H1 (cell line): Measurements from ENCODE around the gene KLF16. TPM values are rescaled to one million over a fixed set of nuclear protein-coding genes. Genes with fewer than 3 reads are reported as not detected.

Source experiments
- CTCF ChIA-PET: fragments of 300-600 bp; sonication (Branson Sonifier 250); formaldehyde crosslinking; loops from one replicate; lab custom pipeline; 2021; ENCODE audit not compliant: partially characterized antibody; lab: Charles Lee
- POLR2A ChIA-PET: fragments of 300-600 bp; sonication (Branson Sonifier 250); formaldehyde crosslinking; loops from one replicate; lab custom pipeline; 2021; ENCODE audit warnings: inconsistent platforms; ENCODE audit not compliant: partially characterized antibody; lab: Charles Lee
- DNase-seq, 2 experiments: peaks; one replicate each; pipeline versions ENCODE4 v3.0.0 to v3.0.0-alpha.2; 2010 to 2022; ENCODE audit warnings: low spot score in 2 of 2, low read depth in 1 of 2, mixed read lengths in 1 of 2
- FAIRE-seq: peaks from 2 replicates; lab custom pipeline; 2011; peaks lifted over from hg19 to GRCh38; lab: Jason Lieb, UNC
- H2AFZ ChIP-seq: 2 replicates; pipeline ENCODE4 v1.8.1; 2012; ENCODE audit warnings: low read length, inconsistent platforms
- H2AK5ac ChIP-seq: 2 replicates; pipeline ENCODE4 v1.6.1; 2013; ENCODE audit warnings: low read depth, low read length
- H2BK120ac ChIP-seq: replicated peaks from 2 replicates; pipeline ENCODE3; 2013; ENCODE audit warnings: low read depth, low read length, inconsistent platforms
- H2BK12ac ChIP-seq: 2 replicates; pipeline ENCODE4 v1.6.1; 2013; ENCODE audit warnings: low read depth, low read length
- H2BK15ac ChIP-seq: 2 replicates; pipeline ENCODE4 v1.6.1; 2013; ENCODE audit warnings: low read length
- H2BK20ac ChIP-seq: 2 replicates; pipeline ENCODE4 v1.6.1; 2013; ENCODE audit warnings: low read length
- H2BK5ac ChIP-seq: 2 replicates; pipeline ENCODE4 v1.6.1; 2013; ENCODE audit warnings: low read depth, low read length
- H3K14ac ChIP-seq: 2 replicates; pipeline ENCODE4 v1.6.1; 2013; ENCODE audit warnings: inconsistent platforms; ENCODE audit not compliant: insufficient read length
- H3K18ac ChIP-seq: 2 replicates; pipeline ENCODE4 v1.6.1; 2013; ENCODE audit warnings: low read length; ENCODE audit errors: extremely low read depth
- H3K23ac ChIP-seq: 2 replicates; pipeline ENCODE4 v1.6.1; 2013; ENCODE audit warnings: inconsistent platforms; ENCODE audit not compliant: insufficient read length
- H3K23me2 ChIP-seq: 2 replicates; pipeline ENCODE4 v1.6.1; 2013; ENCODE audit warnings: low read depth, low read length
- H3K27ac ChIP-seq: 2 replicates; pipeline ENCODE4 v1.6.1; 2011; ENCODE audit warnings: low read depth, low read length, inconsistent platforms
- H3K27me3 ChIP-seq, 4 experiments: replicated peaks in 1 of 4; 1 replicate in 1 of 4; 2 replicates in 3 of 4; pipeline versions ENCODE4 v1.6.1 to v1.8.1; 2011 to 2013; ENCODE audit warnings: low read length in 3 of 4, mild to moderate bottlenecking in 3 of 4, inconsistent platforms in 2 of 4, mixed read lengths in 2 of 4, moderate library complexity in 1 of 4; ENCODE audit not compliant: control insufficient read depth in 3 of 4, insufficient read depth in 3 of 4; ENCODE audit errors: extremely low read depth in 1 of 4
- H3K36me3 ChIP-seq, 4 experiments: 2 replicates each; pipeline versions ENCODE4 v1.6.1 to v1.8.1; 2011 to 2013; ENCODE audit warnings: mild to moderate bottlenecking in 4 of 4, low read length in 3 of 4, moderate library complexity in 2 of 4, control low read depth in 1 of 4, inconsistent platforms in 1 of 4; ENCODE audit not compliant: insufficient read depth in 4 of 4, control insufficient read depth in 2 of 4
- H3K4ac ChIP-seq: replicated peaks from 2 replicates; pipeline ENCODE3; 2013; ENCODE audit warnings: low read length, low read depth, mixed read lengths, inconsistent platforms; ENCODE audit not compliant: insufficient read length
- H3K4me1 ChIP-seq, 4 experiments: replicated peaks in 1 of 4; 1 replicate in 1 of 4; 2 replicates in 3 of 4; pipeline versions ENCODE4 v1.6.1 to v1.8.1; 2011 to 2013; ENCODE audit warnings: low read length in 3 of 4, inconsistent platforms in 2 of 4, mixed read lengths in 1 of 4; ENCODE audit not compliant: insufficient read depth in 4 of 4, control insufficient read depth in 3 of 4
- H3K4me2 ChIP-seq, 2 experiments: 2 replicates each; pipeline versions ENCODE4 v1.6.1 to v1.8.1; 2011 to 2013; ENCODE audit warnings: low read depth in 2 of 2, low read length in 2 of 2, control low read depth in 1 of 2, inconsistent platforms in 1 of 2, mild to moderate bottlenecking in 1 of 2; ENCODE audit not compliant: insufficient read depth in 1 of 2
- H3K4me3 ChIP-seq, 4 experiments: fragments of 200-600, 300-600 bp in 1 of 4; sonication (generic), shearing (Covaris generic), sonication (Bioruptor Twin) in 1 of 4; 2 replicates each; pipeline versions ENCODE4 v1.5.1 to v1.8.1; 2011 to 2016; ENCODE audit warnings: low read length in 4 of 4, low read depth in 3 of 4, control low read depth in 2 of 4, inconsistent platforms in 2 of 4, mild to moderate bottlenecking in 2 of 4, mixed read lengths in 1 of 4, moderate library complexity in 1 of 4; ENCODE audit not compliant: insufficient read depth in 2 of 4; ENCODE audit errors: extremely low read depth in 1 of 4
- H3K56ac ChIP-seq: replicated peaks from 2 replicates; pipeline ENCODE3; 2013; ENCODE audit warnings: low read depth, mild to moderate bottlenecking, mixed read lengths, low read length, inconsistent platforms; ENCODE audit not compliant: insufficient read length
- H3K79me1 ChIP-seq: 2 replicates; pipeline ENCODE4 v1.6.1; 2013; ENCODE audit warnings: low read depth, low read length, control low read depth
- H3K79me2 ChIP-seq, 2 experiments: 2 replicates each; pipeline versions ENCODE4 v1.6.1 to v1.8.1; 2012 to 2013; ENCODE audit warnings: low read length in 2 of 2, mild to moderate bottlenecking in 2 of 2, inconsistent platforms in 1 of 2; ENCODE audit not compliant: insufficient read depth in 2 of 2, control insufficient read depth in 1 of 2
- H3K9ac ChIP-seq, 4 experiments: replicated peaks in 1 of 4; 1 replicate in 1 of 4; 2 replicates in 3 of 4; pipeline versions ENCODE4 v1.6.1 to v1.8.1; 2011 to 2013; ENCODE audit warnings: low read depth in 3 of 4, low read length in 3 of 4, control low read depth in 2 of 4, mild to moderate bottlenecking in 2 of 4, moderate library complexity in 2 of 4, inconsistent platforms in 1 of 4; ENCODE audit errors: extremely low read depth in 1 of 4
- H3K9me3 ChIP-seq, 2 experiments: 2 replicates each; pipeline versions ENCODE4 v1.6.1 to v1.8.1; 2012 to 2013; ENCODE audit warnings: mild to moderate bottlenecking in 2 of 2, moderate library complexity in 2 of 2, control low read depth in 1 of 2, inconsistent platforms in 1 of 2, low read depth in 1 of 2, low read length in 1 of 2, mixed read lengths in 1 of 2; ENCODE audit not compliant: insufficient read depth in 2 of 2
- H4K20me1 ChIP-seq, 2 experiments: replicated peaks in 1 of 2; 2 replicates each; pipeline versions ENCODE3 to v1.8.1; 2011 to 2013; ENCODE audit warnings: inconsistent platforms in 2 of 2, low read length in 2 of 2, mild to moderate bottlenecking in 1 of 2; ENCODE audit not compliant: insufficient read depth in 2 of 2, control insufficient read depth in 1 of 2
- H4K5ac ChIP-seq: 2 replicates; pipeline ENCODE4 v1.6.1; 2013; ENCODE audit warnings: low read length, low read depth, mixed read lengths, inconsistent platforms; ENCODE audit not compliant: insufficient read length
- H4K8ac ChIP-seq: 2 replicates; pipeline ENCODE4 v1.8.0; 2013; ENCODE audit warnings: mild to moderate bottlenecking, moderate library complexity, low read length, inconsistent platforms; ENCODE audit not compliant: insufficient read depth; ENCODE audit errors: extremely low read depth
- H4K91ac ChIP-seq: replicated peaks from 2 replicates; pipeline ENCODE3; 2013; ENCODE audit warnings: low read length, mixed read lengths, inconsistent platforms; ENCODE audit not compliant: insufficient read length
- RFX5 ChIP-seq: IDR thresholded peaks from 2 replicates; pipeline ENCODE4 v1.6.1; 2011; ENCODE audit warnings: low read depth, low read length, improper control_type of control experiment, borderline replicate concordance
- SAP30 ChIP-seq: fragments of 300-600 bp; sonication (generic); IDR thresholded peaks from 2 replicates; pipeline ENCODE4 v1.7.1; 2012; ENCODE audit warnings: low read length, moderate library complexity, mild to moderate bottlenecking, inconsistent platforms; ENCODE audit not compliant: insufficient read depth, insufficient replicate concordance
- WGBS, 2 experiments: shearing (Covaris generic) in 1 of 2; methylation state at CpG; one replicate each; pipeline versions ENCODE4 v1.1.6 to v1.1.7; 2013 to 2015; ENCODE audit warnings: low lambda C conversion rate in 2 of 2, mixed read lengths in 2 of 2, inconsistent platforms in 1 of 2, low coverage in 1 of 2, missing lambda C conversion rate in 1 of 2; ENCODE audit not compliant: insufficient replicate concordance in 2 of 2, insufficient coverage in 1 of 2, insufficient read length in 1 of 2; ENCODE audit errors: extremely low coverage in 1 of 2, missing lambda C conversion rate in 1 of 2; 5-methylcytosine and 5-hydroxymethylcytosine counted together
- polyA plus RNA-seq, 7 experiments: library from polyadenylated mRNA; depleted of rRNA in 3 of 7; stranded (reverse) in 5 of 7; unstranded in 2 of 7; fragments of >200 nt in 5 of 7; fragments of 200-250 nt in 2 of 7; gene quantifications; 1 replicate in 5 of 7; 2 replicates in 1 of 7; 4 replicates in 1 of 7; pipeline versions ENCODE4 v1.2.1 to v1.2.3, GENCODE V29; 2011 to 2013; ENCODE audit warnings: missing spikeins in 2 of 7, mixed read lengths in 2 of 7
- total RNA-seq: library from RNA; stranded (reverse); fragmentation: NEBNext Ultra II Directional; extraction: Animal tissue kit (Norgen Biotek cat#: 25700); gene quantifications from 2 replicates; pipeline ENCODE4 v1.2.1, GENCODE V29; 2021

KLF16 gene
- total and polyA plus RNA-seq, 2 of the 8 experiments (the other 6 are each of a cell fraction or from before 2014, with no cell fraction given), result 14.3 to 45.9 TPM

GRCh38 chr19:1813192-1814182 lies 49.9 kb downstream of the KLF16 start:
- Histone ChIP-seq H2BK20ac (no peak overlapping the region), H2BK5ac (no peak overlapping the region), H3K4me3 (peak overlapping the region; percentile 49 to 69 (median 56); a peak in 7 of 8 replicates), H3K4me2 (peak overlapping the region; percentile 63 to 94), H2AK5ac (no peak overlapping the region), H3K4ac (no peak overlapping the region), H2AFZ (no peak overlapping the region), H4K5ac (no peak overlapping the region), H3K27me3 (peaks cover 0 to 3% (median 0%) of the 10 kb centered on the region in 4 experiments; a peak in 3 of 7 replicates), H2BK15ac (no peak overlapping the region), H3K27ac (no peak overlapping the region; the same call in 1 of the 2 replicates), H3K36me3 (peaks cover 7 to 27% (median 11%) of the 10 kb centered on the region in 4 experiments; a peak in 6 of 8 replicates), H3K14ac (no peak overlapping the region), H3K23me2 (peaks cover 2% of the 10 kb centered on the region), H3K79me2 (no peaks in the 10 kb centered on the region), H3K79me1 (no peaks in the 10 kb centered on the region; the same call in 1 of the 2 replicates), H3K9ac (peak overlapping the region in 1 of 4 experiments; percentile 12; a peak in 1 of 7 replicates), H3K56ac (no peak overlapping the region), H3K9me3 (no peaks in the 10 kb centered on the region), H2BK120ac (no peak overlapping the region), H3K4me1 (peaks cover 0 to 2% (median 0%) of the 10 kb centered on the region in 4 experiments; a peak in 3 of 7 replicates), H4K8ac (no peak overlapping the region; the same call in 1 of the 2 replicates), H3K18ac (no peak overlapping the region), H4K91ac (no peak overlapping the region), H3K23ac (no peak overlapping the region), H2BK12ac (no peak overlapping the region), H4K20me1 (peaks cover 2 to 3% of the 10 kb centered on the region in 2 experiments)
- no peak for TF ChIP-seq RFX5
- TF ChIP-seq SAP30, result peak; percentile 13
- 63% methylated on average over 21 of the region's 21 CpGs; no CpG with 5 or more reads in 1 of the 2 experiments for WGBS, 2 experiments
- ChIA-PET POLR2A (interaction anchor here (0.9 to 1.4 kb wide), 5 partner anchors 13 to 79 kb away, joined by 3 read pairs; no protein-coding TSS in a partner anchor), CTCF (interaction anchor here (0.6 to 3.6 kb wide), 15 partner anchors 9 to 1844 kb away, joined by 3 to 48 read pairs (median 6); no protein-coding TSS in a partner anchor)
- no peak for DNase-seq
- FAIRE-seq, result no peak
